K562 (cell line): Measurements from ENCODE around the gene LONP1. TPM values are rescaled to one million over a fixed set of nuclear protein-coding genes. Genes with fewer than 3 reads are reported as not detected.

Source experiments
- HNRNPUL1 ChIP-seq: fragments of 200-400 bp; formaldehyde crosslinking; IDR thresholded peaks from 2 replicates; pipeline ENCODE4 v1.6.1; 2017; ENCODE audit warnings: low read length
- HOMEZ ChIP-seq: fragments of 250-450 bp; sonication (Bioruptor Pico); IDR thresholded peaks from 2 replicates; pipeline ENCODE4 v1.4.0; 2020; ENCODE audit warnings: mild to moderate bottlenecking, moderate library complexity
- OTX1 ChIP-seq: fragments of 450-650 bp; formaldehyde crosslinking; IDR thresholded peaks from 2 replicates; pipeline ENCODE4 v1.4.0; 2022; ENCODE audit warnings: mild to moderate bottlenecking
- POLR2AphosphoS5 ChIP-seq: IDR thresholded peaks from 2 replicates; pipeline ENCODE4 v1.6.1; 2011; ENCODE audit warnings: mild to moderate bottlenecking, low read depth, low read length, moderate library complexity; ENCODE audit not compliant: control insufficient read depth, insufficient read depth
- PTRF ChIP-seq: fragments of 450-650 bp; IDR thresholded peaks from 2 replicates; pipeline ENCODE4 v1.6.1; 2016; ENCODE audit warnings: mild to moderate bottlenecking, missing genetic modification characterization, missing compliant biosample characterization
- SP1 ChIP-seq: sonication (generic); formaldehyde crosslinking; IDR thresholded peaks from 2 replicates; pipeline ENCODE4 v1.8.1; 2022; ENCODE audit warnings: mild to moderate bottlenecking, missing genetic modification reagents
- ZBTB17 ChIP-seq: fragments of 450-650 bp; formaldehyde crosslinking; IDR thresholded peaks from 2 replicates; pipeline ENCODE4 v1.4.0; 2020; ENCODE audit warnings: mild to moderate bottlenecking
- ZNF740 ChIP-seq, 3 experiments: fragments of 200-800 bp in 1 of 3; sonication (Bioruptor generic) in 1 of 3; sonication (generic) in 1 of 3; formaldehyde crosslinking in 1 of 3; IDR thresholded peaks; 2 replicates each; pipeline versions ENCODE4 v1.6.1 to v1.8.0; 2016 to 2022; ENCODE audit warnings: mild to moderate bottlenecking in 2 of 3, missing compliant biosample characterization in 2 of 3, missing genetic modification characterization in 2 of 3, missing genetic modification reagents in 1 of 3
- polyA plus RNA-seq, 8 experiments: library from polyadenylated mRNA; depleted of rRNA in 4 of 8; stranded (reverse) in 5 of 8; unstranded in 3 of 8; fragments of >200 nt; fragmentation: Nextera tagmentation in 2 of 8; fragmentation: Illumina TruSeq in 1 of 8; extraction: Ambion mirVana in 2 of 8; extraction: Trizol in 1 of 8; gene quantifications; 2 replicates each; pipeline versions ENCODE4 v1.2.1 to v1.2.3, GENCODE V29; 2011 to 2014; ENCODE audit warnings: inconsistent platforms in 1 of 8, missing spikeins in 1 of 8
- total RNA-seq, 7 experiments: library from RNA; depleted of rRNA in 6 of 7; stranded (reverse); fragments of >200 nt in 6 of 7; fragmentation: Illumina TruSeq in 2 of 7; extraction: Trizol in 2 of 7; gene quantifications; 2 replicates each; pipeline versions ENCODE4 v1.2.1 to v1.2.3, GENCODE V29; 2011 to 2021; ENCODE audit warnings: low replicate concordance in 1 of 7

LONP1 gene
- total and polyA plus RNA-seq, 9 of the 15 experiments (the other 6 are each of a cell fraction or from before 2014, with no cell fraction given): 1.1 to 238 (median 84.5) TPM

DNA sequence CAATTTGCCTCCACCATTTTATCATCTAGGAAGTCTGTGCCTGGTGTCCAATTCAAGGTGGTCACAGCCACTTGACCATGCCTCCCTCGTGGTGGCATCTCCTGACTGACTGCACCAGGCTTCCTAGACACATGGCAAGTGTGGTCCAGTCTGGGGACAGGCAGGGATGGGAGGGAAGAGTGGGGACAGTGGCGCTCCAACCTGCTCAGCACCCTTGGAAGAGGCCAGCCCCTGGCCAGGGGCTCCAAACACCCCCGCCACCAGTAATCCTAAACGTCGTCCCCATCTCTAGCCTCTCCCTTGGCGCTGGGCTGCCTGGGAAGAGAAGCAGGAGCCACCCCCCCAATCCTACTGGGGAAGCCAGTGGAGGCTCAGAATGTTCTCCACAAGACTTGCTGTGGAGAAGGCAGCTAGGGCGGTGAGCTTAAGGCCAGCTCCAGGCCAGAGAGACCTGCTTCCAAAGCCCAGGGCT, 27.2 kb downstream of the LONP1 start (continued):
- TF ChIP-seq HOMEZ (no peak), OTX1 (peak; percentile 24; the same call in 1 of the 2 replicates), ZBTB17 (CRISPR knock-in tag) (peak; percentile 9; the same call in 1 of the 2 replicates), HNRNPUL1 (peak; percentile 88; the same call in 1 of the 2 replicates), POLR2AphosphoS5 (peak; percentile 57), ZNF740 (CRISPR knock-in tag; IDR thresholded peaks at IDR 0.05) (peak; percentile 82), ZNF740 (tag; IDR thresholded peaks at IDR 0.05) (peak in 1 of 2 experiments; percentile 45; a peak in 2 of 4 replicates), PTRF (tag) (no peak), SP1 (CRISPR knock-in tag) (0 out of 2 replicates have a peak, but pooled peaks have one; percentile 12)
